ENCODE results near the gene OGFR.

GRCh38 chr20:62814060-62814708 lies 9.5 kb downstream of the OGFR start:
- TF ChIP-seq RARB (CRISPR knock-in tag; IDR thresholded peaks at IDR 0.05): no peak
- TF ChIP-seq CSDC2 (CRISPR knock-in tag; IDR thresholded peaks at IDR 0.05): no peak
- no peak for TF ChIP-seq OSR1 (CRISPR knock-in tag; IDR thresholded peaks at IDR 0.05)
- no peak for TF ChIP-seq TSHZ2 (CRISPR knock-in tag; IDR thresholded peaks at IDR 0.05)
- TF ChIP-seq ZNF565 (CRISPR knock-in tag; conservative IDR thresholded peaks at IDR 0.05; ENCODE audit: low read depth): no peak
- TF ChIP-seq GLIS3 (CRISPR knock-in tag; IDR thresholded peaks at IDR 0.05): no peak
- TF ChIP-seq ZFP30 (CRISPR knock-in tag; IDR thresholded peaks at IDR 0.05): no peak

Data from SK-N-SH treated with all-trans-retinoic acid at 6 μM for 48 hours (cell line).